ENCODE data around the gene RAB43.

DNA sequence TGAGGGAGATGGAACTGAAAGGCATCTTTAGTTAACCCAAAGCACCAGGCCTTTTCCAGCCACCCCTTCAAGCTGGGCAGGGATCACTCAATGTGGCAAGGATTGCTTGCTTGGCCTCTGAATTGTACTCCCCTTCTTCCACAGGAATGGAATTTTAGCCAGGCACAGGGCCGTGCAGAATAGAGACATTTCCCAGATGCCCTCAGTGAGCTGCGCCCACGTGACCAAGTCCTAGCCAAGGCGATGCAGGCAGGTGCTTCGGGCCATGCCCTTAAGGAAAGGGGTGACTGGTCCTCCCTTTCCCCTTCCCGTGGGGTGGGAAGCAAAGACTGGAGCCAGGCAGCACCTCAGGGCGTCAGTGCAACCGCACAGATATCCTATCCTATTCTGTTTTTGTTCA is 43.1 kb downstream of the RAB43 start:
- TF ChIP-seq TAF1 (IDR thresholded peaks at IDR 0.05; ENCODE audit: borderline replicate concordance, insufficient read depth, low read length) (no peak), POLR2AphosphoS5 (IDR thresholded peaks at IDR 0.05; ENCODE audit: low read depth, low read length) (no peak), FOXP2 (optimal IDR thresholded peaks at IDR 0.05; ENCODE audit: borderline replicate concordance, extremely low read depth, extremely low read length, insufficient read depth) (no peak), SIN3A (IDR thresholded peaks at IDR 0.05; ENCODE audit: borderline replicate concordance, insufficient read depth, low read length) (no peak)
- TF ChIP-seq, protein P1, sequence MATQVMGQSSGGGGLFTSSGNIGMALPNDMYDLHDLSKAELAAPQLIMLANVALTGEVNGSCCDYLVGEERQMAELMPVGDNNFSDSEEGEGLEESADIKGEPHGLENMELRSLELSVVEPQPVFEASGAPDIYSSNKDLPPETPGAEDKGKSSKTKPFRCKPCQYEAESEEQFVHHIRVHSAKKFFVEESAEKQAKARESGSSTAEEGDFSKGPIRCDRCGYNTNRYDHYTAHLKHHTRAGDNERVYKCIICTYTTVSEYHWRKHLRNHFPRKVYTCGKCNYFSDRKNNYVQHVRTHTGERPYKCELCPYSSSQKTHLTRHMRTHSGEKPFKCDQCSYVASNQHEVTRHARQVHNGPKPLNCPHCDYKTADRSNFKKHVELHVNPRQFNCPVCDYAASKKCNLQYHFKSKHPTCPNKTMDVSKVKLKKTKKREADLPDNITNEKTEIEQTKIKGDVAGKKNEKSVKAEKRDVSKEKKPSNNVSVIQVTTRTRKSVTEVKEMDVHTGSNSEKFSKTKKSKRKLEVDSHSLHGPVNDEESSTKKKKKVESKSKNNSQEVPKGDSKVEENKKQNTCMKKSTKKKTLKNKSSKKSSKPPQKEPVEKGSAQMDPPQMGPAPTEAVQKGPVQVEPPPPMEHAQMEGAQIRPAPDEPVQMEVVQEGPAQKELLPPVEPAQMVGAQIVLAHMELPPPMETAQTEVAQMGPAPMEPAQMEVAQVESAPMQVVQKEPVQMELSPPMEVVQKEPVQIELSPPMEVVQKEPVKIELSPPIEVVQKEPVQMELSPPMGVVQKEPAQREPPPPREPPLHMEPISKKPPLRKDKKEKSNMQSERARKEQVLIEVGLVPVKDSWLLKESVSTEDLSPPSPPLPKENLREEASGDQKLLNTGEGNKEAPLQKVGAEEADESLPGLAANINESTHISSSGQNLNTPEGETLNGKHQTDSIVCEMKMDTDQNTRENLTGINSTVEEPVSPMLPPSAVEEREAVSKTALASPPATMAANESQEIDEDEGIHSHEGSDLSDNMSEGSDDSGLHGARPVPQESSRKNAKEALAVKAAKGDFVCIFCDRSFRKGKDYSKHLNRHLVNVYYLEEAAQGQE (IDR thresholded peaks at IDR 0.05; ENCODE audit: insufficient read depth in 1 of 2, low read depth in 2 of 2, low read length in 2 of 2): no peak

Measured in PFSK-1 (cell line).